ENCODE measurements around the gene SPPL3. TPM values are rescaled to one million over a fixed set of nuclear protein-coding genes. Genes with fewer than 3 reads are reported as not detected.

The SPPL3 gene
- total RNA-seq, 4 donors from 2014 or later = 18.9 to 21.5 (median 20.5) TPM

- TF ChIP-seq CTCF (IDR thresholded peaks at IDR 0.05; ENCODE audit: low read depth) = no peak
Measured at GRCh38 chr12:120841525-120841924, 62.6 kb downstream of the SPPL3 start.

- no peak for TF ChIP-seq CTCF (IDR thresholded peaks at IDR 0.05; ENCODE audit: low read depth)
Measured at GRCh38 chr12:120839503-120839902, 64.7 kb downstream of the SPPL3 start.

- TF ChIP-seq CTCF (IDR thresholded peaks at IDR 0.05; ENCODE audit: low read depth) = no peak
Measured at GRCh38 chr12:120836114-120836684, 68.0 kb downstream of the SPPL3 start.

- TF ChIP-seq CTCF (IDR thresholded peaks at IDR 0.05; ENCODE audit: low read depth) = no peak
Measured at GRCh38 chr12:120835657-120836056, 68.5 kb downstream of the SPPL3 start.

- TF ChIP-seq CTCF (IDR thresholded peaks at IDR 0.05; ENCODE audit: low read depth) = no peak
Measured at GRCh38 chr12:120835304-120835612, 68.9 kb downstream of the SPPL3 start.

GRCh38 chr12:120834489-120835303 is 69.5 kb downstream of the SPPL3 start:
- TF ChIP-seq CTCF (IDR thresholded peaks at IDR 0.05; ENCODE audit: low read depth) = no peak

- no peak for TF ChIP-seq CTCF (IDR thresholded peaks at IDR 0.05; ENCODE audit: low read depth)
Measured at GRCh38 chr12:120833849-120834248, 70.3 kb downstream of the SPPL3 start.
